A549 (cell line): ENCODE results near the gene ITGA8. TPM values are rescaled to one million over a fixed set of nuclear protein-coding genes. Genes with fewer than 3 reads are reported as not detected.

ENCODE experiments used
- ATAC-seq, 2 experiments: fragments of 200-7000 bp in 1 of 2; fragments of >200 bp in 1 of 2; cut with Nextera tagmentation in 1 of 2; cut with Tn5 transposase in 1 of 2; 3 replicates each; pipeline versions ENCODE4 v1.8.0 to v1.9.1; 2018 to 2020; ENCODE audit warnings: mild to moderate bottlenecking in 1 of 2, moderate library complexity in 1 of 2
- CTCF ChIA-PET: fragments of 300-600 bp; sonication (Branson Sonifier 250); formaldehyde crosslinking; extraction: SDS; loops from one replicate; lab custom pipeline; 2021; ENCODE audit warnings: antibody characterized with exemption, inconsistent platforms; lab: Yijun Ruan, JAX
- POLR2A ChIA-PET: fragments of 350-600 bp; formaldehyde crosslinking; extraction: SDS; loops from one replicate; lab custom pipeline; 2021; ENCODE audit warnings: antibody characterized with exemption, inconsistent platforms; lab: Yijun Ruan, JAX
- DNase-seq, 2 experiments: peaks; one replicate each; pipeline versions ENCODE4 v3.0.0 to v3.0.0-alpha.2; 2011 to 2016; ENCODE audit warnings: low read depth in 1 of 2, low spot score in 1 of 2
- FAIRE-seq: peaks from 2 replicates; lab custom pipeline; 2011; peaks lifted over from hg19 to GRCh38; lab: Jason Lieb, UNC
- H3K27ac ChIP-seq, 2 experiments: fragments of >200 bp; sonication (Bioruptor Twin); formaldehyde crosslinking; 3 replicates each; pipeline ENCODE4 v1.5.1; 2016 to 2017
- H3K4me1 ChIP-seq: fragments of >200 bp; sonication (Bioruptor Twin); formaldehyde crosslinking; 3 replicates; pipeline ENCODE4 v1.6.1; 2016
- H3K4me2 ChIP-seq: fragments of >200 bp; sonication (Bioruptor Twin); formaldehyde crosslinking; 3 replicates; pipeline ENCODE4 v1.6.1; 2016
- H3K4me3 ChIP-seq: fragments of >200 bp; sonication (Bioruptor Twin); formaldehyde crosslinking; 3 replicates; pipeline ENCODE4 v1.5.1; 2016
- H3K9me3 ChIP-seq: fragments of >200 bp; sonication (Bioruptor Twin); formaldehyde crosslinking; 3 replicates; pipeline ENCODE4 v1.6.1; 2016
- BHLHE40 ChIP-seq: IDR thresholded peaks from 2 replicates; pipeline ENCODE4 v1.6.1; 2012; ENCODE audit warnings: low read depth, low read length, inconsistent platforms
- CBX2 ChIP-seq: fragments of 200-600 bp; sonication (generic); IDR thresholded peaks from 2 replicates; pipeline ENCODE4 v1.6.1; 2016; ENCODE audit warnings: low read depth, mild to moderate bottlenecking, borderline replicate concordance
- CHD2 ChIP-seq: fragments of 150-350 bp; IDR thresholded peaks from 2 replicates; pipeline ENCODE4 v1.6.1; 2014; ENCODE audit warnings: low read length; ENCODE audit not compliant: partially characterized antibody
- CHD4 ChIP-seq: fragments of 200-600 bp; sonication (generic); IDR thresholded peaks from 2 replicates; pipeline ENCODE4 v1.6.1; 2016; ENCODE audit warnings: antibody characterized with exemption, mild to moderate bottlenecking, borderline replicate concordance
- ESRRA ChIP-seq: fragments of 150-350 bp; IDR thresholded peaks from 2 replicates; pipeline ENCODE4 v1.6.1; 2014; ENCODE audit warnings: mild to moderate bottlenecking, low read length, borderline replicate concordance
- FOSB ChIP-seq: fragments of 250-450 bp; sonication (Bioruptor Pico); IDR thresholded peaks from 2 replicates; pipeline ENCODE4 v1.5.0; 2020; ENCODE audit warnings: mild to moderate bottlenecking, moderate library complexity
- FOSL2 ChIP-seq, 2 experiments: fragments of 450-650 bp in 1 of 2; fragments of >200 bp in 1 of 2; sonication (Bioruptor Twin) in 1 of 2; formaldehyde crosslinking; IDR thresholded peaks; 2 replicates each; pipeline versions ENCODE4 v1.5.0 to v1.6.1; 2016 to 2020; ENCODE audit warnings: mild to moderate bottlenecking in 1 of 2, moderate library complexity in 1 of 2
- HEYL ChIP-seq: fragments of 250-450 bp; sonication (Bioruptor Pico); IDR thresholded peaks from 2 replicates; pipeline ENCODE4 v1.8.0; 2021; ENCODE audit warnings: mild to moderate bottlenecking, moderate library complexity
- HOXB13 ChIP-seq: fragments of 250-450 bp; sonication (Bioruptor Pico); IDR thresholded peaks from 2 replicates; pipeline ENCODE4 v1.5.0; 2020; ENCODE audit warnings: low read depth, mild to moderate bottlenecking, moderate library complexity
- JUN ChIP-seq, 2 experiments: fragments of >200 bp; sonication (Bioruptor Twin); formaldehyde crosslinking; IDR thresholded peaks; 2 replicates in 1 of 2; 3 replicates in 1 of 2; pipeline ENCODE4 v1.6.1; 2016 to 2017
- JUNB ChIP-seq: fragments of >200 bp; sonication (Bioruptor Twin); formaldehyde crosslinking; IDR thresholded peaks from 2 replicates; pipeline ENCODE4 v1.6.1; 2016
- MYC ChIP-seq: IDR thresholded peaks from 2 replicates; pipeline ENCODE4 v1.6.1; 2012; ENCODE audit warnings: mild to moderate bottlenecking, inconsistent platforms, low read length, improper control_type of control experiment, borderline replicate concordance
- NR3C1 ChIP-seq: fragments of >200 bp; sonication (Bioruptor Twin); formaldehyde crosslinking; IDR thresholded peaks from 3 replicates; pipeline ENCODE4 v1.6.1; 2017
- PHF8 ChIP-seq: fragments of 200-600 bp; sonication (generic); IDR thresholded peaks from 2 replicates; pipeline ENCODE4 v1.6.1; 2016; ENCODE audit warnings: low read depth, mild to moderate bottlenecking, antibody characterized with exemption, moderate library complexity, borderline replicate concordance
- RNF2 ChIP-seq: fragments of 200-600 bp; sonication (generic); IDR thresholded peaks from 2 replicates; pipeline ENCODE4 v1.6.1; 2016; ENCODE audit warnings: low read depth, mild to moderate bottlenecking, antibody characterized with exemption, moderate library complexity, borderline replicate concordance
- TFCP2L1 ChIP-seq: fragments of 250-450 bp; sonication (Bioruptor Pico); IDR thresholded peaks from 2 replicates; pipeline ENCODE4 v1.5.0; 2021; ENCODE audit warnings: mild to moderate bottlenecking
- ZFP36 ChIP-seq: fragments of 450-650 bp; IDR thresholded peaks from 2 replicates; pipeline ENCODE4 v1.6.1; 2014; ENCODE audit warnings: borderline replicate concordance; ENCODE audit not compliant: partially characterized antibody
- WGBS: methylation state at CpG from one replicate; pipeline ENCODE4 v1.1.6; 2017; ENCODE audit errors: missing lambda C conversion rate; 5-methylcytosine and 5-hydroxymethylcytosine counted together
- polyA plus RNA-seq, 4 experiments: library from polyadenylated mRNA; depleted of rRNA in 3 of 4; stranded (reverse); fragments of >200 nt; fragmentation: RNase III in 1 of 4; extraction: RNeasy Plus Mini Kit Qiagen cat#74134 plus additional on column Dnase treatment in 1 of 4; gene quantifications; 2 replicates in 3 of 4; 3 replicates in 1 of 4; pipeline ENCODE4 v1.2.3, GENCODE V29; 2011 to 2017
- TF ChIP-seq, protein P1 (sequence below): IDR thresholded peaks from 2 replicates; pipeline ENCODE4 v1.6.1; 2012; ENCODE audit warnings: low read depth, borderline replicate concordance
- TF ChIP-seq, protein P2 (sequence below): fragments of >200 bp; sonication (Bioruptor Twin); formaldehyde crosslinking; IDR thresholded peaks from 3 replicates; pipeline ENCODE4 v1.5.1; 2016
- TF ChIP-seq, protein P3 (sequence below): fragments of 200-600 bp; sonication (generic); IDR thresholded peaks from 2 replicates; pipeline ENCODE4 v1.6.1; 2016; ENCODE audit warnings: antibody characterized with exemption, mild to moderate bottlenecking, moderate library complexity
- TF ChIP-seq, protein P4 (sequence below): fragments of 450-650 bp; IDR thresholded peaks from 2 replicates; pipeline ENCODE4 v1.6.1; 2014; ENCODE audit warnings: antibody characterized with exemption

The ITGA8 gene
- polyA plus RNA-seq, 2 of the 4 experiments (the other 2 are of a cell fraction): 0.12 TPM; not detected in 1

DNA sequence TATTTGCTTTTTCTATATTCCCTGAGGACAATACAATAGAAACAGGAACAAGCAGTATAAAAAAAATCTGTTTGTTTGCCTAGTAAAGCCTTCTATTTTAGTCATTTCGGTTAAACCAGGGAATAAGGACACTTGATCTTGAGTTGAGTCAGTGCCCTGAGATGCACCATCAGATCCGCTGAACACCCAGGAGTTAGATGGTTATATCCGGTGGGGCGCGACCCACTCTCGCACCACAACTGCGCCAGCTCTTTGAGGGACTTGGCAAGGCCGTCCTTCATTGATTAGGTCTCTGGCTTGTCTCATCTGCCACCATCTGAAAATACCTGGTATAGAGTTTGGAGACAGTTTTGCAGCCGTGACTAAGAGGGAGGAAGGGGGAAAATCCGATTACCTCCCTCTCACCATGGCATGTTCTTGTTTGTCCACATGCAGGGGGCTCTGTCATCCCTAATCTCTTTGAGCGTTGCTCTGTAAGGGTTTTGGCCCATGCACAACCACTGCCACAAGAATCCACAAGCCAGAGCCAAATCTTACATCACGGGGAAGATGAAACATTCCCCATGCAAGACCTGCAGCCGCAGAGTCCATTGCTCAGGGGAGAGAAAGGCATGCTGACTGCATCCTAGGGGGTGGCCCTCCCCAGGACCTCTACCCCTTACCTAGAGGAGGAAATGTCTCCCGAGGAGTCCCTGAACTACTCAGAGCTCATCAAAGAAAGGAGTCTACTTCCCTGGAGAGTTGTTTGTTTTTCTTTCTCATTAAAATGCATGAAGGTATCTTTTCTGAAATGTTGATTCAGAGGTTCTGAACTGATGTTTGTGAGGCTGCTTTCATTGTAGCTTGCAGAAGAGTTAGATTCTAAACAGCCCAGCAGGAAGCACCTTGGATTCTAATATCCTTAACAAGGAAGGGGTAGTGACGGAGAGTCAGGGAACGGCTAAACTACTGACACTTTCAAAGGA lies 247.0 kb downstream of the ITGA8 start:
- ChIA-PET POLR2A (no interaction called here), CTCF (no interaction called here)
- H3K27ac ChIP-seq: no peak overlapping the region
- DNase-seq: no peak
- WGBS: 59% methylated on average over 16 of the region's 16 CpGs
- H3K4me3 ChIP-seq: no peak overlapping the region
- no peaks in the 10 kb centered on the region for H3K9me3 ChIP-seq
- no peak overlapping the region for H3K4me2 ChIP-seq
- ATAC-seq: no peak
- FAIRE-seq: no peak
- no peaks in the 10 kb centered on the region for H3K4me1 ChIP-seq
- TF ChIP-seq CHD4 (no peak), CHD2 (no peak)

DNA sequence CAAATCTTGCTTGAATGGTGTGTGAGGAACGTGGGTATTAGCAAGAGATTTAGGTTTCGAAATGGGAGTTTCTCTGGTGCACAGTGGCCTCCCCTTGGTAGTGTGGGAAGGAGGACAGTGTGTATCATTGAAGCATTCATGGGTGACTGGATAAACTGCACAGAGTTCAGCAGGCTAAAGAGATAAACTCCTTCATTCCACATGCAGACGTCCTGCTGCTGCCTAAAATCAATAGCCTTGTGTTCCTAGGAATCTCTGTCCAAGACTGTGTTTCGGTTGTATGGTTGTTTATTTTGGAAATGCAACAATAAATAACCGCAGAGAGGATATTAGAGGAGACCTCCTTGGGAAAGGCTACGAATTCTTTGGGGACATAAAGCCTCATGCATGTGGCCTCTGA lies 247.7 kb downstream of the ITGA8 start:
- Histone ChIP-seq H3K9me3 (no peaks in the 10 kb centered on the region), H3K4me1 (no peaks in the 10 kb centered on the region), H3K4me2 (no peak overlapping the region), H3K4me3 (no peak overlapping the region), H3K27ac (no peak overlapping the region)
- DNase-seq (no peak), ATAC-seq (no peak)
- CTCF ChIA-PET: no interaction called here
- TF ChIP-seq FOSB (CRISPR knock-in tag) (no peak), PHF8 (no peak), RNF2 (no peak), CBX2 (no peak)
- TF ChIP-seq, all 56 proteins: peak for 0
- FAIRE-seq: no peak
- POLR2A ChIA-PET: no interaction called here
- 9% methylated on average over 6 of the region's 6 CpGs for WGBS

DNA sequence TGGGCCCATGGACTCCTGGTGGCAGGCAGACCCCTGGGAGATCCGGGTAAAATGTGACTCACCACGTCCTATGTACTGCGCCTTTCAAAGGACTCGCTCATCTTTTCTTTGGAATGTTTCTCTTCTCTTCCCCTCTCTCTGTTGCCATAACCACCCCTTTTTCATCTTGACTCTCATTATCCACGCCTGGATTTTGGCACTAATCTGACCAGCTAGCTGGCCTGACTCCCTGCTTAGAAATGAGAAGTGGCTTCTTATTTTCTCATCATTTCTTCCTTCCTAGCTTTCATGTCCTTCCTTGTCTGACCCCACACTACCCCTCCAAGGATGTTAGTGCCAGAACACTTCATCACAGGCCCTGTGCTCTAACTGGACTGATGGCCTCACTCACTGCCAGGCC lies 250.6 kb downstream of the ITGA8 start:
- TF ChIP-seq HOXB13 (no peak), ESRRA (no peak), MYC (no peak), ZFP36 (no peak)
- TF ChIP-seq, protein P1, sequence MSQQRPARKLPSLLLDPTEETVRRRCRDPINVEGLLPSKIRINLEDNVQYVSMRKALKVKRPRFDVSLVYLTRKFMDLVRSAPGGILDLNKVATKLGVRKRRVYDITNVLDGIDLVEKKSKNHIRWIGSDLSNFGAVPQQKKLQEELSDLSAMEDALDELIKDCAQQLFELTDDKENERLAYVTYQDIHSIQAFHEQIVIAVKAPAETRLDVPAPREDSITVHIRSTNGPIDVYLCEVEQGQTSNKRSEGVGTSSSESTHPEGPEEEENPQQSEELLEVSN: no peak
- ChIA-PET POLR2A (interaction anchor here (0.5 kb wide), 1 partner anchor 17 kb away, joined by 5 read pairs; no protein-coding TSS in a partner anchor), CTCF (interaction anchor here (1.0 kb wide), 1 partner anchor 256 kb away, joined by 3 read pairs; no protein-coding TSS in a partner anchor)
- Histone ChIP-seq H3K4me1 (no peaks in the 10 kb centered on the region), H3K4me2 (no peak overlapping the region), H3K27ac (no peak overlapping the region), H3K9me3 (no peaks in the 10 kb centered on the region), H3K4me3 (no peak overlapping the region)
- FAIRE-seq (no peak), ATAC-seq (no peak), DNase-seq (no peak)
- WGBS: 66% methylated on average over 5 of the region's 5 CpGs

DNA sequence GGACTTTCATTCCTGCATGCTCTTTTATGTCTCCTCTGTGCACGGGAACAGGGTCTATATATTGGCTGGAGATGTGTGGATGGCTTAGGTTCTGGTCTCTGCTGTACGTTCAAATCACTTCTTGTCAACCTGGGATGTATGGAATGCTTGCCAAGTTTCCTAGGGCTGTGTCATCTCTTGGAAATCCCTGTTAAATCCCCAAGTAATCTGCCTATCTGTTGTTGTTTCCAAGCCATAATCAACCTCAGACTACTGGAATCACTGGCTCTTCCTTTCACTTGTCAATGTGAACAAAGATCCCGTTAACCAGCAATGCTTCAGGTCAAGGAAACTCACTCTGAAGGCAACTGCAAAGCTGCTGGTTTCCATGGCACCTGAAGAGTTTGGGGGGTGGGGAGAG lies 255.3 kb downstream of the ITGA8 start:
- no peak overlapping the region for H3K27ac ChIP-seq
- 0 out of 3 replicates have a peak, but pooled peaks cover 8% of the 10 kb centered on the region for H3K4me1 ChIP-seq
- POLR2A ChIA-PET: no interaction called here
- DNase-seq (no peak), ATAC-seq (no peak), FAIRE-seq (no peak)
- no peaks in the 10 kb centered on the region; the same call in 2 of the 3 replicates for H3K9me3 ChIP-seq
- CTCF ChIA-PET: no interaction called here
- H3K4me3 ChIP-seq: no peak overlapping the region
- H3K4me2 ChIP-seq: no peak overlapping the region
- WGBS: 30% methylated on average over 3 of the region's 3 CpGs
- TF ChIP-seq RNF2 (no peak), NR3C1 (no peak), FOSL2 (IDR thresholded peaks at IDR 0.05) (no peak), FOSL2 (CRISPR knock-in tag; IDR thresholded peaks at IDR 0.05) (no peak), TFCP2L1 (CRISPR knock-in tag) (no peak), BHLHE40 (no peak), HEYL (no peak), JUN (IDR thresholded peaks at IDR 0.05) (no peak), JUNB (no peak), CHD4 (no peak)
- TF ChIP-seq, protein P2, sequence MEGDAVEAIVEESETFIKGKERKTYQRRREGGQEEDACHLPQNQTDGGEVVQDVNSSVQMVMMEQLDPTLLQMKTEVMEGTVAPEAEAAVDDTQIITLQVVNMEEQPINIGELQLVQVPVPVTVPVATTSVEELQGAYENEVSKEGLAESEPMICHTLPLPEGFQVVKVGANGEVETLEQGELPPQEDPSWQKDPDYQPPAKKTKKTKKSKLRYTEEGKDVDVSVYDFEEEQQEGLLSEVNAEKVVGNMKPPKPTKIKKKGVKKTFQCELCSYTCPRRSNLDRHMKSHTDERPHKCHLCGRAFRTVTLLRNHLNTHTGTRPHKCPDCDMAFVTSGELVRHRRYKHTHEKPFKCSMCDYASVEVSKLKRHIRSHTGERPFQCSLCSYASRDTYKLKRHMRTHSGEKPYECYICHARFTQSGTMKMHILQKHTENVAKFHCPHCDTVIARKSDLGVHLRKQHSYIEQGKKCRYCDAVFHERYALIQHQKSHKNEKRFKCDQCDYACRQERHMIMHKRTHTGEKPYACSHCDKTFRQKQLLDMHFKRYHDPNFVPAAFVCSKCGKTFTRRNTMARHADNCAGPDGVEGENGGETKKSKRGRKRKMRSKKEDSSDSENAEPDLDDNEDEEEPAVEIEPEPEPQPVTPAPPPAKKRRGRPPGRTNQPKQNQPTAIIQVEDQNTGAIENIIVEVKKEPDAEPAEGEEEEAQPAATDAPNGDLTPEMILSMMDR: no peak
- TF ChIP-seq, protein P3, sequence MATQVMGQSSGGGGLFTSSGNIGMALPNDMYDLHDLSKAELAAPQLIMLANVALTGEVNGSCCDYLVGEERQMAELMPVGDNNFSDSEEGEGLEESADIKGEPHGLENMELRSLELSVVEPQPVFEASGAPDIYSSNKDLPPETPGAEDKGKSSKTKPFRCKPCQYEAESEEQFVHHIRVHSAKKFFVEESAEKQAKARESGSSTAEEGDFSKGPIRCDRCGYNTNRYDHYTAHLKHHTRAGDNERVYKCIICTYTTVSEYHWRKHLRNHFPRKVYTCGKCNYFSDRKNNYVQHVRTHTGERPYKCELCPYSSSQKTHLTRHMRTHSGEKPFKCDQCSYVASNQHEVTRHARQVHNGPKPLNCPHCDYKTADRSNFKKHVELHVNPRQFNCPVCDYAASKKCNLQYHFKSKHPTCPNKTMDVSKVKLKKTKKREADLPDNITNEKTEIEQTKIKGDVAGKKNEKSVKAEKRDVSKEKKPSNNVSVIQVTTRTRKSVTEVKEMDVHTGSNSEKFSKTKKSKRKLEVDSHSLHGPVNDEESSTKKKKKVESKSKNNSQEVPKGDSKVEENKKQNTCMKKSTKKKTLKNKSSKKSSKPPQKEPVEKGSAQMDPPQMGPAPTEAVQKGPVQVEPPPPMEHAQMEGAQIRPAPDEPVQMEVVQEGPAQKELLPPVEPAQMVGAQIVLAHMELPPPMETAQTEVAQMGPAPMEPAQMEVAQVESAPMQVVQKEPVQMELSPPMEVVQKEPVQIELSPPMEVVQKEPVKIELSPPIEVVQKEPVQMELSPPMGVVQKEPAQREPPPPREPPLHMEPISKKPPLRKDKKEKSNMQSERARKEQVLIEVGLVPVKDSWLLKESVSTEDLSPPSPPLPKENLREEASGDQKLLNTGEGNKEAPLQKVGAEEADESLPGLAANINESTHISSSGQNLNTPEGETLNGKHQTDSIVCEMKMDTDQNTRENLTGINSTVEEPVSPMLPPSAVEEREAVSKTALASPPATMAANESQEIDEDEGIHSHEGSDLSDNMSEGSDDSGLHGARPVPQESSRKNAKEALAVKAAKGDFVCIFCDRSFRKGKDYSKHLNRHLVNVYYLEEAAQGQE: no peak
- TF ChIP-seq, protein P4, sequence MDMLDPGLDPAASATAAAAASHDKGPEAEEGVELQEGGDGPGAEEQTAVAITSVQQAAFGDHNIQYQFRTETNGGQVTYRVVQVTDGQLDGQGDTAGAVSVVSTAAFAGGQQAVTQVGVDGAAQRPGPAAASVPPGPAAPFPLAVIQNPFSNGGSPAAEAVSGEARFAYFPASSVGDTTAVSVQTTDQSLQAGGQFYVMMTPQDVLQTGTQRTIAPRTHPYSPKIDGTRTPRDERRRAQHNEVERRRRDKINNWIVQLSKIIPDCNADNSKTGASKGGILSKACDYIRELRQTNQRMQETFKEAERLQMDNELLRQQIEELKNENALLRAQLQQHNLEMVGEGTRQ: no peak
